Pulmonary artery endothelial cell (primary cell): ENCODE data around the gene CPNE4. TPM values are rescaled to one million over a fixed set of nuclear protein-coding genes. Genes with fewer than 3 reads are reported as not detected.
"Not testable (repeated sequence)": the region's sequence is repeated elsewhere in the genome, so short reads cannot be mapped to it uniquely, and the experiment has no call there.

Experiments
- DNase-seq: peaks from one replicate; pipeline ENCODE4 v3.0.0-alpha.2; 2011; ENCODE audit warnings: low read depth, low spot score
- total RNA-seq: library from RNA; depleted of rRNA; stranded (reverse); fragments of >200 nt; gene quantifications from 2 replicates; pipeline ENCODE4 v1.2.3, GENCODE V29; 2014

The CPNE4 gene
- not detected in 2 replicates for total RNA-seq

- DNase-seq = peak; percentile 8
Observed at GRCh38 chr3:132034486-132035464, at the start of gene CPNE4. Gene CPNE4, minus strand, starts transcription at chr3:132035014.

- DNase-seq = peak; percentile 85
Observed at GRCh38 chr3:132083583-132084279, 48.9 kb upstream of the CPNE4 start.

- no peak for DNase-seq
Observed at GRCh38 chr3:132083159-132083558, 48.3 kb upstream of the CPNE4 start.

GRCh38 chr3:132079147-132079546, 44.3 kb upstream of the CPNE4 start:
- DNase-seq = no peak

- DNase-seq = no peak
Observed at GRCh38 chr3:132073771-132074170, 39.0 kb upstream of the CPNE4 start.

- no peak for DNase-seq
Observed at GRCh38 chr3:132071043-132071442, 36.2 kb upstream of the CPNE4 start.

- DNase-seq = no peak
Observed at GRCh38 chr3:132064114-132064513, 29.3 kb upstream of the CPNE4 start.

- DNase-seq = no peak
Observed at GRCh38 chr3:132062535-132062934, 27.7 kb upstream of the CPNE4 start.

GRCh38 chr3:132055872-132056271, 21.1 kb upstream of the CPNE4 start:
- DNase-seq = no peak

GRCh38 chr3:132047209-132047608, 12.4 kb upstream of the CPNE4 start:
- no peak for DNase-seq

- DNase-seq = not testable (repeated sequence)
Observed at GRCh38 chr3:132044874-132045273, 10.1 kb upstream of the CPNE4 start.

- DNase-seq = no peak
Observed at GRCh38 chr3:132042681-132043080, 7.9 kb upstream of the CPNE4 start.

- DNase-seq = no peak
Observed at GRCh38 chr3:132038198-132038825, 3.5 kb upstream of the CPNE4 start.

- no peak for DNase-seq
Observed at GRCh38 chr3:132037581-132037980, 2.8 kb upstream of the CPNE4 start.

GRCh38 chr3:132037056-132037455, 2.2 kb upstream of the CPNE4 start:
- DNase-seq = no peak

- no peak for DNase-seq
Observed at GRCh38 chr3:132034097-132034485, 723 bp downstream of the CPNE4 start.

GRCh38 chr3:132033471-132033870, 1.3 kb downstream of the CPNE4 start:
- no peak for DNase-seq

GRCh38 chr3:132032959-132033358, 1.9 kb downstream of the CPNE4 start:
- DNase-seq = no peak

- peak; percentile 40 for DNase-seq
Observed at GRCh38 chr3:132029182-132029902, 5.5 kb downstream of the CPNE4 start.

GRCh38 chr3:132022914-132023313, 11.9 kb downstream of the CPNE4 start:
- DNase-seq = no peak

- no peak for DNase-seq
Observed at GRCh38 chr3:132020058-132020457, 14.8 kb downstream of the CPNE4 start.
